Dermis blood vessel endothelial cell (primary cell): ENCODE measurements around the gene CALML3. TPM values are rescaled to one million over a fixed set of nuclear protein-coding genes. Genes with fewer than 3 reads are reported as not detected.
"Not testable (repeated sequence)": the region's sequence is repeated elsewhere in the genome, so short reads cannot be mapped to it uniquely, and the experiment has no call there.

Experiments used
- DNase-seq: peaks from one replicate; pipeline ENCODE4 v3.0.0; 2010
- total RNA-seq: library from RNA; depleted of rRNA; stranded (reverse); fragments of >200 nt; gene quantifications from 2 replicates; pipeline ENCODE4 v1.2.3, GENCODE V29; 2014

CALML3 gene
- total RNA-seq = not detected in 2 replicates

DNA sequence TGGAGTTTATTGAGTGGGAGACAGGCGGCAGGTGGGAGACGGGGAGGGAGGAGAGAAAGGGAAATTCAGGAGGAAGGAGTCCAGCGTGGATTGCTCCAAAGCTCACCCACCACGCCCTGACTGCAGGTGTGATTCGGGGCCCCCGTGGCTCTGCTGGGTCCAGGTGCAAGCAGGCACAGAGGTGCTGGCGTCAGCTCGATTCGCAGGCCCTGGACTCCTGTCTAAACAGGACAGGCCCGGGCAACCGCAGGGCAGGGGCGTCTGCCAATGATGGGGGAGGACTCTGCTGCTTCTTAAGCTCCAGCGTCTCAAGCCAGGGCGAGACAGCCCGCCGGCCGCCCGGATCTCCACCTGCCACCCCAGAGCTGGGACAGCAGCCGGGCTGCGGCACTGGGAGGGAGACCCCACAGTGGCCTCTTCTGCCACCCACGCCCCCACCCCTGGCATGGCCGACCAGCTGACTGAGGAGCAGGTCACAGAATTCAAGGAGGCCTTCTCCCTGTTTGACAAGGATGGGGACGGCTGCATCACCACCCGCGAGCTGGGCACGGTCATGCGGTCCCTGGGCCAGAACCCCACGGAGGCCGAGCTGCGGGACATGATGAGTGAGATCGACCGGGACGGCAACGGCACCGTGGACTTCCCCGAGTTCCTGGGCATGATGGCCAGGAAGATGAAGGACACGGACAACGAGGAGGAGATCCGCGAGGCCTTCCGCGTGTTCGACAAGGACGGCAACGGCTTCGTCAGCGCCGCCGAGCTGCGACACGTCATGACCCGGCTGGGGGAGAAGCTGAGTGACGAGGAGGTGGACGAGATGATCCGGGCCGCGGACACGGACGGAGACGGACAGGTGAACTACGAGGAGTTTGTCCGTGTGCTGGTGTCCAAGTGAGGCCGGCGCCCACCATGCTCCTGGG lies at the start of gene CALML3:
Gene CALML3 (plus strand): TSS at position 321 of the 920 bp plus-strand sequence. CDS start 125 bp downstream, at position 446.
- no peak for DNase-seq

DNA sequence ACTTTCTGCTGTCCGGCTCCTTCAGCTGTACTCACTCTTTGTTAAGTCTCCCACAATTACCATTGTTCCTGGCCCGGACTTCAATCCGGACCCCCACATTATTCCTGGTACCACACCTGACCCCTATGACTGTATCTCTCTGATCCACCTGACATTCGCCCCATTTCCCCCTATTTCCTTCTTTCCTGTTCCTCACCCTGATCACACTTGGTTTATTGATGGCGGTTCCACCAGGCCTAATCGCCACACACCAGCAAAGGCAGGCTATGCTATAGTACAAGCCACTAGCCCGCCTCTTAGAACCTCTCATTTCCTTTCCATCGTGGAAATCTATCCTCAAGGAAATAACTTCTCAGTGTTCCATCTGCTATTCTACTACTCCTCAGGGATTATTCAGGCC lies 49.7 kb upstream of the CALML3 start:
- DNase-seq = not testable (repeated sequence)

DNA sequence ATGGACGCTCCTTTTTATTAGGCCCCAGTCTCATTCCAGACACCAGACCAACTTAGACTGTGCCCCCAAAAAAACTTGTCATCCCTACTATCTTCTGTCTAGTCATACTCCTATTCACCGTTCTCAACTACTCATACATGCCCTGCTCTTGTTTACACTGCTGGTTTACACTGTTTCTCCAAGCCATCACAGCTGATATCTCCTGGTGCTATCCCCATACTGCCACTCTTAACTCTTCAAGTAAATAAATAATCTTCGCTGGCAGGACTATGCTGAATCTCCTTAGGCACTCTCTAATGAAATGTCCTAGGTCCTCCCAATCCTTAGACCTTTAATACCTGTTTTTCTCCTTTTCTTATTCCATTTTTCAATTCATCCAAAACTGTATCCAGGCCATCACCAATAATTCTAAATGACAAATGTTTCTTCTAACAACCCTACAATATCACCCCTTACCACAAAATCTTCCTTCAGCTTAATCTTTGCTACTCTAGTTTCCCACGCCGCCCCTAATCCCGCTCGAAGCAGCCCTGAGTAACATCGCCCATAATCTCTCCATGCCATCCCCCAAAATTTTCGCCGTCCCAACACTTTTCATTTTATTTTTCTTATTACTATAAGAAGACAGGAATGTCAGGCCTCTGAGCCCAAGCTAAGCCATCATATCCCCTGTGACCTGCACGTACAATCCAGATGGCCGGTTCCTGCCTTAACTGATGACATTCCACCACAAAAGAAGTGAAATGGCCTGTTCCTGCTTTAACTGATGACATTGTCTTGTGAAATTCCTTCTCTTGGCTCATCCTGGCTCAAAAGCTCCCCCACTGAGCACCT lies 48.6 kb upstream of the CALML3 start:
- DNase-seq = not testable (repeated sequence)

DNA sequence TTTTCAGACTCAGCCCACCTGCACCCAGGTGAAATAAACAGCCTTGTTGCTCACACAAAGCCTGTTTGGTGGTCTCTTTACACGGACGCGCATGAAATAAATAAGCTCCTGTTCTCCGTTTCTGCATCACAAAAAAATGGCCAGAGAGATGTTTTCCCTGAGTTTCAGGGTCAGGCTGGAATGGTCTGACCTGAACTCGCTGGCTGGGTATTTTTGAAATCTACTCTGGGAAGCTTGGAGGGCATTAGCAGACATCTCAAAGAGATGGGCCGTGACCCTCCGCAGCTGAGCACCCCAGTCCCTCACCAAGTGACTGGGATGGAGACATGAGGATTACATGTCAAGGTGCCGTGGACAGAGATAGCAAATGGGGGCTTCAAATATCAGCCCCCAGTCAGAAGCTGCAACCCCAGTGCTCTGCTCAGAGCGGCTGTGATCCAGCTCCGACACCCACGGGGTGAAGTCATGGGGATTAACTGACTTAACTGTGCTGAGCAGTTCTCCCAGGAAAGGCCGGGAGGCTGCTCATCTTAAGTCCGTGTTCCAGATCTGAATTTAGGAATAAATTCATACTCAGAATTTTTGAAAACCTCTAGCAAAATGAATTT lies 47.7 kb upstream of the CALML3 start:
- no peak for DNase-seq

DNA sequence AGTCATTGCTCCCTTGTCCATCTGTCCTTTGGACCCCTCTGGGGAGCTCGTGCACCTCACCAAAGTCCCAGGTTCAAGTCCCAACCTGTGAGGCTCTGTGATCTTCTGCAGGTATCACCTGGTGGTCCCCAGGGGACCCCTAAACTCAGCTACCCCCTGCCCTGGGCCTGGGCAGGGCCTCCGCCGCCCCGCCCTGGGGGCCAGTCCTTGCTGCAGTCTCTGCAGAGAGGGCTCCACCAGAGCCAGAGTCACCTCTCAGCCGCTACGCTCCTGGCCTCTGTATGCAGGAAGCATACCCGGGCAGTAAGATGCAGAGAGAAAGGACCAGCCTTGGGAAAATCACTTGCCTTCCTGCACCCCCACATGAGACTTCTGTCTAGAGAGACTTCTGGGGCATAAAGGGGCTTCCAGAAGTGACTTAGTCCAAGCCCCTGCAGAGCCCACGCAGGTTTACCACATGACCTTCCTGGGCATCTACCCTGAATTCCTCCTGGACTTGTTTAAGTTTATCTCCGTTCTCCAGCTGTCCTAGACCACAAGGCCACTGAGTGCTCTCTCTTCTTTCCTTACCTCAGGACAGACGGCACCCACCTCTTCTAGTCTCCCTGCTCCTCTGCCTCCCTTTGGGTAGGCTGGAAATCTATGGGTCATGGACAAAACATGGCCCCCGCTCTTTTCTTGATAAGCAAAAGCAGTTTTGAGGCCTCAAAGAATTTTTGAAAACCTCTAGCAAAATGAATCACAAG lies 46.6 kb upstream of the CALML3 start:
- DNase-seq = no peak

DNA sequence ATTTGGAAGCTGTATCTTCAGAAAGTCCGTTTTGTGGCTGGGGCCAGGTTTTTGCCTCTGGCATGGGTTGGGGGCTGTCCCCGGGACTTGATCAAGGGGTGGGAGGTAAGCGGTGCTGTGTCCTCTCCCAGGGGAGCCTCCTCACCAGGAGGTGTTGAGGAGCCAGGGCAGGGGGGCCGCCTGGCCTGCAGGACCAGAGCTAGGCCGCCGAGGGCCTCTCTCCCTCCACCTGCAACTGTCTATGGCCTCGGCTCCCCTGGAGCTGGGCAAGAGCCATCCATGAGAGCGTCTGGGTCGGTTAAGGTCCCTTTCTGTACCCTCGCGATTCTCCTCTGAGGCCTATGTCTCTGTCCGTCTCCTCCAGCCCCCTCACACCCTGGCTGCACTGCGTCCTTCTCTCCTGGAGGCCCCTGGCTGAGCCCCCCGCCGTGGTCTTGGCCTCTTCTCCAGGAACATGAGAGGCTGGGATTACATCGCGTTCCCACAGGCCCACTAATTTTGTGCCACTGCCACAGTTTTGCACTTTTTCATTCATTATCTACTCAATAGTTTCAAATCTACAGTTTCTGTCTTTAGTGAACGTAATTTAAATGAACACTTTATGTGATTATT lies 46.0 kb upstream of the CALML3 start:
- DNase-seq = no peak

DNA sequence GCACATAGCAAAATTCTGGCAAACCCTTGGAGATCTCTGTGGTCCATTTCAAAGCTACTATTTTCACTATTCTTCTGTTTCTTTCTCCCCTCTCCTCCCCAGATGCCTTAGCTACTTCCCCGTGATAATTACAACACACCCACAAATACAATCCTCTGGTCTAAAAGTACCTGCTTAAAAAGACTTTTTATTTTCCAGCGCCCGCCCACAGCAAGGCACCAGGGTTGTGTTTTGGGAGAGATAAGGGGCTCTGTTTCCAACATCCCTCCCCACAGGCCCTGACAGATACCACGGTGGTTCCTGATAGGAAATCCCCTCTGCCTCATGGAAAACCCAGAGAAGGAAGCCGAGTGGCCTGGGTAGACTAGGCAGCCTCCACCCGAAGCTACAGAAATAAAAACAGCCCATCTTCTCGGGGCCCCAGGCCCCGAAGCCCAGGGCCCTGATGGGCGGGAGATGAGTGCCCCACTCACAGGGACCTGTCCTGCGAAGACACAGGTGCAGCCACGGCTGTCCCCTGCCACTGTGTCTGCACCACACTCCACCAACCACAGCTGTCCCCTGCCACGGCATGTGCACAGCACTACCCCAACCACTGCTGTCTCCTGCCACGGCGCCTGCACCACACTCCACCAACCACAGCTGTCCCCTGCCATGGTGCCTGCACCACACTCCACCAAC lies 45.1 kb upstream of the CALML3 start:
- DNase-seq = no peak

DNA sequence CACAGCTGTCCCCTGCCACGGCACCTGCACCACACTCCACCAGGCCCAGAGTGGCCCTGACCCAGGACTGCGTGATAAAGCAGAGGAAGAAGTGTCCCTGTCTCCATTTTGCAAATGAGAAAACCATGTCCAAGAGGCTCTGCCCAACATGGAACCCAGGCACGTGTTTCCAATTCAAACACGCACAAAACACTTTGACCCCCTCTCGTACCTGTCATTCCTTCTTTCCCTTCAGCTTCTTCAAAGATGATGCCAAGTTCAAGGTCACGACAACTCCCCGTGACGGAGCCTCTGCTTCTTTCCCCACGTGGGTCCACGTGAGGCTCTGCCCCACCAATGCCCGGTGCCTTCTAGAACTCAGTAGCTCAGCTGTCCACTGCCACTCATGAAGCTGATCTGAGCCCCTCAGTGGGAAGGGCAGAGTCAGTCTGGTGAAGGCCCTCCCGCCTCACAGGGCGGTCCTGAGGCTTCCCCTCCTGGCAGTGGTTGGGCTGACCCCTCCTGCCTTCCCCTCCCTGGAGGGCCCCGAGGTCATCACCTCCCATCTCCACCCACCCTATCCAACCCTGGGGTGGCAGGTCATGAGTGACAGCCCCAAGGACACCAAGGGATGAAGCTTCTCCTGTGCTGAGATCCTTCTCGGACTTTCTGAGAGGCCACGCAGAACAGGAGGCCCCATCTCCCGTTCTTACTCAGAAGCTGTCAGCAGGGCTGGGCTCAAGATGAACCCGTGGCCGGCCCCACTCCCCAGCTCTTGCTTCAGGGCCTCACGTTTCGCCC lies 44.4 kb upstream of the CALML3 start:
- DNase-seq = no peak

DNA sequence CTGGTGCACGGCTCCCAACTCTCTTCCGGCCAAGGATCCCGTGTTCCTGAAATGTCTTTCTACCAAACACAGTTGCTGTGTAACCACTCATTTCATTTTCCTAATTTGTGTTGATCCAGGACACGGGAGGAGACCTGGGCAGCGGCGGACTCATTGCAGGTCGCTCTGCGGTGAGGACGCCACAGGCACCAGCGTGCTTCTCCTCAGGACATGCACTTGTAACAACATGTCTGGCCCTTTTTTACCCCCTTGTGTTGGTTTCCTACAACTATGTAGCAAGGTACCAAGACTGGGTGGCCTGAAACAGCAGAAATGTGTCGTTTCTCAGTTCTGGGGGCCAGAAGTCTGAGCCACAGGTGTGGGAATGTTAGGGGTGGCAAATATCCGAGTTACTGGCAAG lies 43.6 kb upstream of the CALML3 start:
- DNase-seq = no peak

DNA sequence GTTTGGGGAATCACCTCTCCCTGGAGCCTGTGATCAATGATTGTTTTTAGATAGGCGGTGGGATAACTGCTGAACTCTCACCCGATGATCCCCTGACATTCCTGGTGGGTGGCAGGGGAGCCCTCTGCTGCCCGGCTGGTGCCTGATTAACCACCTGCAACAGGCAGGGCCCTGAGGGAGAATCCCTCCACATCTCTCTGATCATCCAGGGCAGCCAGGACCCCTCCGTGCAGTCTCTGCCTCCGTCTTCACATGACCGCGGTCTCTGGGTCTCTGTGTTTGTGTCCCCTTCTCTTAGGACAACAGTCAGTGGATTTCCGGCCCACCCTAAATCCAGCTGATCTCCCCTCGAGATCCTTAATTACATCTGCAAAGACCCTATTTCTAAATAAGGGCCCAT lies 42.7 kb upstream of the CALML3 start:
- no peak for DNase-seq

DNA sequence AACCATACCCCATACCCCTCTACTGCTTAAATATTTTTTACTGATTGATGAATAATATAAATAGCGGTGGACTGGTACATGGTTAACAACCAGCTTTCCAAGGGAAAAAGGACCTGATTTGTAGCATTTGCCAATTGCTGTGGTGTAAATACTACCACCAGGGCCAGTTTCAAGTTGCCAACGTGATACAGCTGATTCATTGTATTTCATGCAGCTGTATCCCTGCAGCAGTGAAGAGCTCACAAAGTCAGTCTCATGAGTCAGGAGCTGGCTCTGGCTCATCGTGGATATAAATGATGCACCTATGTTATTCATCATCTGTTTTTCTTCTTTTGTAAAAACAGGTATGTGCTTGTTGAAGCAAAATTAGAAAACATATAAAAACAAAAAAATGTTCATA lies 40.6 kb upstream of the CALML3 start:
- DNase-seq = no peak

DNA sequence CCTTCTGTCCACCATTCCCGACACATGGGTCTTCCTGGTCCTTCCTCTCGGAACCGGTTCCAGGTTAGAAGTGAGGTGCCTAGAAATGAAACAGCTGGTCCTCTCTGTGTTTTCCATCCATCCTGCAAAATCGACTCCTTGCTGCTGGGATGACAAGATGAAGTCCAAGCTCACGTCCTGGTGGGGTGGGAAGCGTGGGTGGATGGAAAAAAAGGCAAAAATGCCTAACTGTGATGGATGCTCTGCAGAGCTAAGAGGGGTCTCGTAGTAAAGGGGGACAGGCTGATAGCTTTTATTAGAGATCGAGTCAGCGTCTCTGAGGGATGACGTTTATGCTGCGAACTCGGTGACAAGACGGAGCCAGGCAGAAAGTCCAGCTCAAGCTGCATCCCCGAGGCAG lies 39.5 kb upstream of the CALML3 start:
- DNase-seq = no peak

DNA sequence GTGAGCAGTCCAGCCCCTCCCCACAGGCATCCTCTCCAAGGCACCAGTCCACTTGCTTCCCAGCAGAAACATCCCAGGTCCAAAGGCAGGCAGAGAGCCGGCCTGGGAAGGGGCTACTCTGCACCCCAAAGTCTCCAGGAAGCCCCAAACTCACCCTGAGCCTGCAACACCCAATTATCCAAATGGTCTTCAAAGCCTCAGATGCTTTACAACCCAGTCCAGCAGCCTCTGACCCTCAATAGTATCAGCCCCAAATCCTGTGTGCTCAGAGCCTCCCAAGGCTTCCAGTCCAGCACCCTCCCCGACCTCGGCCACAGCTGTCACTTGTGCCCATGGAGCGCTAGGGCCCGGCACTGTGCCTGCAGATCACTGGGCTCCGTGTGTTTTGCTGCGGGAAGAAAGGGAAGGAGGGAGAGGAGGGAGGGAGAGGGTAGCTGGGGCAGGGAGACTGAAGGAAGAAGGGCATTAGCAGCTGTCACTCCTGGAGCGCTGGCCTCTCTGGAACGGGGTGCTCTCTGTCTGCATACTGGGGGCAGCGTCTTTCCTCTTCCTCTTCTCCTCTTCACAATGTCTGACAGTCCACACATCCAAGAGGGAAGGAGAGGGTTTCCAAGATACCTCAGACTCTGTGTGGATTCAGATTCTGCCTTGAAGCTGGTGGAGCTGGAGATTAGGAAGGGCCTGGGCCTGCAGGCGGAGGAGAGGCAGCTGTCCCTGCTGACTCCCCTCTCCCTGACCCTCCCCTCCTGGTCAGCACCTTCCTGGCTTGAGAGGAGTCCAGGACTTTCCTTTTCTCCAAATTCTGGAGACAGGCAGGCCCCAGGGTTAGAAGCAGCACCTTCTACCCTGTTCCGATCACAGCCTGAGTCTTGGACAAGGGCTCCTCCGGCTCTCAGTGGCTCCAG lies 38.6 kb upstream of the CALML3 start:
- DNase-seq = no peak

DNA sequence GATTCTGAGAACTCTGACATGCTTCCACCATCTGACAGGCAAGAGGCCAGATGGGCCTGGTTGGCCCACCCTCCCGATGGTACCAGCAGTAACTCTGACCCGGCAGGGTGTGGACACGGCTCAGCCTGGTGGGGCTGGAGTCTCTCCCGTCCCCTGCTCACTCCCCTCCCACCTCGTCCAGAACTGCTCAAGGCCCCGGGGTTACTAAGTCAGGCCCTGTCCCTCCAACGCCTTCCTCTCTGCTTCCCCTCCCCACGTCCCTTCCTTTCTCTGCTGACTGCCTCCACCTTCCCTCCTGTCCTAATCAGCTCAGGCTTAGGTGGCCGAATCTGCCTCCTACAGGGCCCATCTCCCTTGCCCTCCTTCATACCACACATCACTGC lies 37.9 kb upstream of the CALML3 start:
- DNase-seq = no peak

DNA sequence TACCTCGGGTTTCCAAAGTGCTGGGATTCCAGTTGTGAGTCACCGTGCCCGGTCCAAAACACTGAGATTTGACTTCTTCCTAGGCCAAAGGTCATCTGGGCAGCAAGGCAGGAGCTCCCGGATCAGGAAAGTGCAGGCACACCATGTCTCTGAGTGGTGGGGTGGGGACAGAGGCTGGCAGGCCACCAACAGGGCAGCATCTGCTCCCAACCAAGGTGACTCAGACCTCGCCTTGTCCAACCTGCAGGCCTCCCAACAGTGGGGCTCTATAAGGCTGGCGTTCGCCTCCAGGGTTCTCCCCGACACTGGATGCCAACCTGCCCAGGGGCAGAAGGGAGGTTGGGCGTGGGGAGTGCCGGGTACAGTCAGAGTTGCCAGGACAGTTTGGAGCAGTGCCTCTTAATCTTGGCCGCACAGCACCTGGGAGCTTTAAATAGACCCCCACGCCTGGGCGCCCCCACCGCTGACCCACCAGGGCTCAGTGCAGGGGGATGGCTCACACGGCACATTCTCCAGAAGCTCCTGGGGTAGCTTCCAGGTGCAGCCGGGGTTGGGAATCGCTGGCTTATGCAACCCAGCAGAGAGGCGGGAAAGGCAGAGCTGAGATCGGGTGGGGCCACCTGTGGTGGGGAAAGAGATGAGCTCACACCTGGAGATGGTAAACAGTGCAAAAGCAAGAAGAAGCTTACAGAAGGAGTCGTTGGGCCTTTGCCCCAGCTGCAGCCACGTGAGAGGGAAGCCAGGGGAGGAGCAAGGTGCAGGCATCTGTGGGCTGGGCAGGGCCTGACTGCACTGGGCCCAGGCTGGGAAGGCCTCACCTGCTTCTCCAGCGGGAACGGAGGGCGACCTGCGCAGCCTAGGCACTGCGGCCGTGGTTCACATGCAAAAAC lies 36.2 kb upstream of the CALML3 start:
- DNase-seq = no peak

DNA sequence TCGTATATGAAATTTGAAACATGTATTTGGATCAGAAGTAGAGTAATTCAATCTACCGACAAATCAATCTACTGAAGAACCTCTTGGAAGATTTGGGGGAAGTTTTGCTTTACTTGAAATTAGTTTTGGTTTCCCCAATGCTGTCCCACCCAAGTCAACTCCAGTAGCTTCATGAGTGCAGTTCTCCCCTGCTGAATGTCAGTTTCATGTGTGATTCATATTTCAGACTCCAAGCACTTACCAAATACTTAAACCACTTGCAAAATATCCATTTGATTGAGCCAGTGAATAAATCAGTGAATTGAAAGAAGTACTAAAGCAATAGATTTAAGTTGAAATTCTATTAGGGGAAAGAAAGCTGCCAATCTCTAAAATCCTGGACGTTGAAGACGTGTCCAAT lies 34.7 kb upstream of the CALML3 start:
- DNase-seq = no peak

DNA sequence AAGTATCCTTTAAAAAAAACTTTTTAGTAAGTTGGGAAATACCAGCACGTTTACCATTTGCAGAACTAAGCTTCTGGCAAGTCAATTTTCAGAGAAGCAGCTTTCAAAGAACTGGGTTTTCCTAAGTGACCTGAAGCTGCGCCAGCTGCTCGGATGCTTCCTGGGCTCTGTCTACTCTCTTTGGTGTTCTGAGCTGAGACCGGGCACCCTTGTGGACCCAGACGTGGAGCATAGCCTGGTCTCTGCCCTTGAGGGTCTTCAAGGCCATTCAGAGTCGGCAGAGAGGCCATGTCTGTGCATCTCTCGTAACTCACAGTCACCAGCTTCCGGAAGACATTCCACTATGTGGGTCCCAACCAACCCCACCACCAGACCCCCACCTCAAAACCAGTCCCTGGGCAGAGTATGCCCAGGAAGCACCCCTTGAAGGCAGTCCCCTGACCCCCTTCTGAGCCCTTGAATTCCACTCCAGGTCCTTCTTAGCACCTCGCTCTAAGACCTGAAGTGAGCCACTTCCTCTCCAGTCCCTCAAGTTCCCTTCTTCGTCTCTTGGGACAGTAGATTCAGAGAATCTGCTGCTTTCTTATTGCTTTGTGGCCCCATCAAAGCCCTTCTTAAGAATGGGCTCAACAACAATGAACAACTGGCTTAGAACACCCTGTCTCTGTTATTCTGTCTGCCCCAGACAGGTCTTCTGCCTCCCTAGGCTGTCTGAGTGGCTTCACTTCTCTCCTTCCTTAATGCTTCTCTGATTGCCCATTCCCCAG lies 33.9 kb upstream of the CALML3 start:
- no peak for DNase-seq

DNA sequence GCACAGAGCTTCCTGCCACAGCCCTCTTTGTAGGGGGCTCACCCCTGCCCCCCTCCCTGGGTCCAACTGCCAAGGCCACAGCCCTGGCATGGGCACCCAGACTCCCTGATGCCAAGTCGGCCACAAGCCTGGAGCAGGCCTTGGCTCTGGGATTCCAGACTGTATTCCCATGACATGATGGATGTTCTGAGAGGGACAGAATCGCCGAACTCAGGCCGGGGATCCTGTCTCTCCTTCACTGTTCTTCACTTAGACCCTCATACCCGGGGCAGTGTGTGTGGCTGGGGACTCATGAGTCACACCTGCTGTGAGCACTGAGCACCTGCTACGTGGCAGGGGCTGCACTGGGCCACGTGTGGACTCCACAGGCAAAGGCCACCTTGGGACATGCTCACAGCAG lies 33.3 kb upstream of the CALML3 start:
- DNase-seq = no peak
